ENCODE results near the gene CHP1.
"Not testable (repeated sequence)": the region's sequence is repeated elsewhere in the genome, so short reads cannot be mapped to it uniquely, and the experiment has no call there.

The CHP1 gene

GRCh38 chr15:41301587-41301986 is 70.5 kb downstream of the CHP1 start:
- no peak for DNase-seq

- no peak for DNase-seq
These were observed 73.2 kb downstream of the CHP1 start for GRCh38 chr15:41304149-41304770.

- no peak for DNase-seq
These were observed 76.6 kb downstream of the CHP1 start for GRCh38 chr15:41307679-41308078.

- no peak for DNase-seq
These were observed 78.3 kb downstream of the CHP1 start for GRCh38 chr15:41309226-41309905.

GRCh38 chr15:41320805-41321330 is 89.8 kb downstream of the CHP1 start:
- DNase-seq, result not testable (repeated sequence)

GRCh38 chr15:41323611-41324010 is 92.5 kb downstream of the CHP1 start:
- DNase-seq, result no peak

GRCh38 chr15:41331281-41331680 is 100.2 kb downstream of the CHP1 start:
- DNase-seq, result no peak

All from CD4-positive, alpha-beta T cell treated with Interleukin-15 for 1 hour (primary cell).